ENCODE measurements around the gene FRMPD2. TPM values are rescaled to one million over a fixed set of nuclear protein-coding genes. Genes with fewer than 3 reads are reported as not detected.

Gene FRMPD2
- total and polyA plus RNA-seq, 2 donors (not counting 3 experiments of a cell fraction or from before 2014, with no cell fraction given) = 0.42 TPM; not detected in 1

GRCh38 chr10:48309711-48310226 is 35.3 kb upstream of the FRMPD2 start:
- no peaks in the 10 kb centered on the region for H3K36me3 ChIP-seq (ENCODE audit: control insufficient read depth in 2 of 2, extremely low read depth in 1 of 2, insufficient read depth in 2 of 2, low read length in 2 of 2)
- H3K4me1 ChIP-seq (ENCODE audit: control insufficient read depth, extremely low read depth, insufficient read depth, low read length) = peaks cover 29% of the 10 kb centered on the region
- peak overlapping the region; percentile 94 for H3K4me2 ChIP-seq (ENCODE audit: insufficient read depth, low read length)
- no peaks in the 10 kb centered on the region for H3K9me1 ChIP-seq (replicated peaks; ENCODE audit: control insufficient read depth, extremely low read depth, insufficient read depth, low read length)
- H3K4me3 ChIP-seq (replicated peaks in 1 of 3; ENCODE audit: insufficient read depth in 1 of 3, low read depth in 1 of 3, low read length in 3 of 3) = no peak overlapping the region
- intact Hi-C loops (cut with micrococcal nuclease) (loop anchor here (5.0 kb wide), 1 partner anchor 213 kb away; no protein-coding TSS in a partner anchor), dilution Hi-C loops (cut with MboI; ENCODE audit: extremely low pct_ligation_motif_present, low sequenced_read_pairs) (no loop called here)
- peak overlapping the region; percentile 7 for H3K27ac ChIP-seq (ENCODE audit: insufficient read depth, low read depth, low read length)
- H3K79me2 ChIP-seq (ENCODE audit: control insufficient read depth, insufficient read depth, low read length) = peaks cover 72% of the 10 kb centered on the region
- FAIRE-seq (peak; percentile 12), DNase-seq (ENCODE audit: low read depth, low spot score) (peak; percentile 42)
- no peaks in the 10 kb centered on the region for H3K9me3 ChIP-seq (replicated peaks; ENCODE audit: control insufficient read depth, insufficient read depth, low read length)
- POLR2A ChIA-PET = no interaction called here
- peak; percentile 23 for TF ChIP-seq POLR2AphosphoS5 (IDR thresholded peaks at IDR 0.05; ENCODE audit: insufficient read depth, low read depth, low read length)
- TF ChIP-seq FOS (IDR thresholded peaks at IDR 0.05; ENCODE audit: borderline replicate concordance, insufficient read depth, low read length) = peak; percentile 66
- TF ChIP-seq JUN (IDR thresholded peaks at IDR 0.05; ENCODE audit: borderline replicate concordance, insufficient read depth, insufficient read length, low read depth) = peak; percentile 34
- no peak for TF ChIP-seq EZH2 (IDR thresholded peaks at IDR 0.05; ENCODE audit: borderline replicate concordance, low read depth, low read length, severe bottlenecking)
- no peaks in the 10 kb centered on the region for H3K27me3 ChIP-seq (ENCODE audit: control insufficient read depth in 2 of 2, insufficient read depth in 2 of 2, low read length in 2 of 2)
- no peak overlapping the region for H2AFZ ChIP-seq (ENCODE audit: low read depth, low read length)
- no TSS peak for BruUV-seq (replicated peaks)
- H3K9ac ChIP-seq (replicated peaks; ENCODE audit: extremely low read depth, insufficient read depth, low read length) = no peak overlapping the region
- H4K20me1 ChIP-seq (replicated peaks; ENCODE audit: control insufficient read depth, extremely low read depth, insufficient read depth, low read length) = peaks cover 6% of the 10 kb centered on the region
- CTCF ChIA-PET = interaction anchor here (0.7 to 2.2 kb wide), 10 partner anchors 12 to 348 kb away, joined by 3 to 11 read pairs (median 4); no protein-coding TSS in a partner anchor

- peaks cover 4 to 5% of the 10 kb centered on the region in 2 experiments for H3K27me3 ChIP-seq (ENCODE audit: control insufficient read depth in 2 of 2, insufficient read depth in 2 of 2, low read length in 2 of 2)
- H3K4me1 ChIP-seq (ENCODE audit: control insufficient read depth, extremely low read depth, insufficient read depth, low read length) = peaks cover 29% of the 10 kb centered on the region
- TF ChIP-seq FOS (IDR thresholded peaks at IDR 0.05; ENCODE audit: borderline replicate concordance, insufficient read depth, low read length) (no peak), JUN (IDR thresholded peaks at IDR 0.05; ENCODE audit: borderline replicate concordance, insufficient read depth, insufficient read length, low read depth) (no peak), POLR2AphosphoS5 (IDR thresholded peaks at IDR 0.05; ENCODE audit: insufficient read depth, low read depth, low read length) (no peak), EZH2 (IDR thresholded peaks at IDR 0.05; ENCODE audit: borderline replicate concordance, low read depth, low read length, severe bottlenecking) (no peak), MAX (IDR thresholded peaks at IDR 0.05; ENCODE audit: insufficient read depth, insufficient read length) (no peak), GATA2 (IDR thresholded peaks at IDR 0.05; ENCODE audit: insufficient read depth, insufficient read length, low read depth, low read length) (no peak)
- peak overlapping the region; percentile 94 for H3K4me2 ChIP-seq (ENCODE audit: insufficient read depth, low read length)
- H3K9ac ChIP-seq (replicated peaks; ENCODE audit: extremely low read depth, insufficient read depth, low read length) = peak overlapping the region; percentile 83
- H3K9me3 ChIP-seq (replicated peaks; ENCODE audit: control insufficient read depth, insufficient read depth, low read length) = no peaks in the 10 kb centered on the region
- ChIA-PET POLR2A (no interaction called here), CTCF (interaction anchor here (1.6 to 2.1 kb wide), 2 partner anchors 56 to 349 kb away, joined by 5 to 8 read pairs; no protein-coding TSS in a partner anchor)
- H3K9me1 ChIP-seq (replicated peaks; ENCODE audit: control insufficient read depth, extremely low read depth, insufficient read depth, low read length) = no peaks in the 10 kb centered on the region
- TSS peak; percentile 35 for BruUV-seq (replicated peaks)
- no peaks in the 10 kb centered on the region for H3K36me3 ChIP-seq (ENCODE audit: control insufficient read depth in 2 of 2, extremely low read depth in 1 of 2, insufficient read depth in 2 of 2, low read length in 2 of 2)
- FAIRE-seq = no peak
- peaks cover 54% of the 10 kb centered on the region for H3K79me2 ChIP-seq (ENCODE audit: control insufficient read depth, insufficient read depth, low read length)
- H3K4me3 ChIP-seq (replicated peaks in 1 of 3; ENCODE audit: insufficient read depth in 1 of 3, low read depth in 1 of 3, low read length in 3 of 3) = peak overlapping the region; percentile 64 to 97 (median 80)
- peaks cover 6% of the 10 kb centered on the region for H4K20me1 ChIP-seq (replicated peaks; ENCODE audit: control insufficient read depth, extremely low read depth, insufficient read depth, low read length)
- dilution Hi-C loops (cut with MboI; ENCODE audit: extremely low pct_ligation_motif_present, low sequenced_read_pairs) = no loop called here
- no peak overlapping the region for H2AFZ ChIP-seq (ENCODE audit: low read depth, low read length)
- intact Hi-C loops (cut with micrococcal nuclease) = loop anchor here (2.0 to 5.0 kb wide), 3 partner anchors 57 to 299 kb away; no protein-coding TSS in a partner anchor
- no peak overlapping the region for H3K27ac ChIP-seq (ENCODE audit: insufficient read depth, low read depth, low read length)
- DNase-seq (ENCODE audit: low read depth, low spot score) = peak; percentile 35
Measured at GRCh38 chr10:48307711-48308018, 33.2 kb upstream of the FRMPD2 start.

Measured in endothelial cell of umbilical vein (primary cell).